Measurements from ENCODE around the gene ALDH3B1.

- TF ChIP-seq SUZ12 (IDR thresholded peaks at IDR 0.05) (no peak), PKNOX1 (IDR thresholded peaks at IDR 0.05) (no peak), FOXK2 (IDR thresholded peaks at IDR 0.05) (no peak), ZNF384 (IDR thresholded peaks at IDR 0.05) (no peak), FOXA1 (IDR thresholded peaks at IDR 0.05) (no peak), TARDBP (IDR thresholded peaks at IDR 0.05) (no peak), BHLHE40 (IDR thresholded peaks at IDR 0.05; ENCODE audit: borderline replicate concordance) (no peak), FOXM1 (IDR thresholded peaks at IDR 0.05; ENCODE audit: borderline replicate concordance) (no peak), L3MBTL2 (conservative IDR thresholded peaks at IDR 0.05) (no peak), ARNT (IDR thresholded peaks at IDR 0.05) (no peak), SP1 (IDR thresholded peaks at IDR 0.05) (no peak), ELF4 (IDR thresholded peaks at IDR 0.05) (no peak)
These were observed 32.3 kb downstream of the ALDH3B1 start for GRCh38 chr11:68042219-68043028.

Measured in HEK293T (cell line).